Endothelial cell of umbilical vein (primary cell): ENCODE measurements around the gene TPCN1. TPM values are rescaled to one million over a fixed set of nuclear protein-coding genes. Genes with fewer than 3 reads are reported as not detected.
A peak's percentile ranks its signal among the peaks of the same experiment; 100 is the strongest.

Source experiments
- BruUV-seq: library from RNA; stranded (reverse); fragments of 400-500 nt; replicated peaks from 2 replicates; lab custom pipeline; 2021; lab: Mats Ljungman, UMichigan
- CTCF ChIA-PET: fragments of 300-600, 350-600 bp; sonication (Branson Sonifier 250); formaldehyde crosslinking; loops from one replicate; lab custom pipeline; 2021; ENCODE audit warnings: antibody characterized with exemption, inconsistent platforms; lab: Charles Lee
- POLR2A ChIA-PET: fragments of 300-600, 350-600 bp; sonication (Branson Sonifier 250); formaldehyde crosslinking; loops from one replicate; lab custom pipeline; 2021; ENCODE audit warnings: antibody characterized with exemption, inconsistent platforms; lab: Charles Lee
- DNase-seq: peaks from one replicate; pipeline ENCODE4 v3.0.0-alpha.2; 2011; ENCODE audit warnings: low read depth, low spot score
- FAIRE-seq: peaks from 2 replicates; lab custom pipeline; 2011; peaks lifted over from hg19 to GRCh38; lab: Jason Lieb, UNC
- H2AFZ ChIP-seq: 2 replicates; pipeline ENCODE4 v1.6.0; 2012; ENCODE audit warnings: low read depth, low read length, control low read depth, inconsistent platforms
- H3K27ac ChIP-seq: 2 replicates; pipeline ENCODE4 v1.5.1; 2011; ENCODE audit warnings: low read depth, mild to moderate bottlenecking, control low read depth, low read length, moderate library complexity; ENCODE audit not compliant: insufficient read depth
- H3K27me3 ChIP-seq, 2 experiments: 2 replicates each; pipeline versions ENCODE4 v1.6.0 to v1.6.1; 2011; ENCODE audit warnings: low read length in 2 of 2, mixed read lengths in 1 of 2; ENCODE audit not compliant: control insufficient read depth in 2 of 2, insufficient read depth in 2 of 2
- H3K36me3 ChIP-seq, 2 experiments: 2 replicates in 1 of 2; 3 replicates in 1 of 2; pipeline ENCODE4 v1.5.1; 2011; ENCODE audit warnings: low read length in 2 of 2, mild to moderate bottlenecking in 1 of 2, moderate library complexity in 1 of 2; ENCODE audit not compliant: control insufficient read depth in 2 of 2, insufficient read depth in 2 of 2; ENCODE audit errors: extremely low read depth in 1 of 2
- H3K4me1 ChIP-seq: 3 replicates; pipeline ENCODE4 v1.5.1; 2011; ENCODE audit warnings: mild to moderate bottlenecking, low read length; ENCODE audit not compliant: control insufficient read depth, insufficient read depth; ENCODE audit errors: extremely low read depth
- H3K4me2 ChIP-seq: 2 replicates; pipeline ENCODE4 v1.6.1; 2011; ENCODE audit warnings: low read length, control low read depth, mixed read lengths; ENCODE audit not compliant: insufficient read depth
- H3K4me3 ChIP-seq, 3 experiments: fragments of 200-600 bp in 1 of 3; sonication (generic), shearing (Covaris generic) in 1 of 3; replicated peaks in 1 of 3; 2 replicates each; pipeline ENCODE4 v1.5.1; 2011 to 2016; ENCODE audit warnings: control low read depth in 3 of 3, low read length in 3 of 3, mild to moderate bottlenecking in 2 of 3, inconsistent platforms in 1 of 3, low read depth in 1 of 3, moderate library complexity in 1 of 3; ENCODE audit not compliant: insufficient read depth in 1 of 3
- H3K79me2 ChIP-seq: 2 replicates; pipeline ENCODE4 v1.6.0; 2012; ENCODE audit warnings: low read length, inconsistent platforms; ENCODE audit not compliant: control insufficient read depth, insufficient read depth
- H3K9ac ChIP-seq: replicated peaks from 2 replicates; pipeline ENCODE3; 2011; ENCODE audit warnings: low read length, control low read depth; ENCODE audit not compliant: insufficient read depth; ENCODE audit errors: extremely low read depth
- H3K9me1 ChIP-seq: replicated peaks from 3 replicates; pipeline ENCODE4 v1.6.0; 2011; ENCODE audit warnings: mild to moderate bottlenecking, low read length; ENCODE audit not compliant: control insufficient read depth, insufficient read depth; ENCODE audit errors: extremely low read depth
- H3K9me3 ChIP-seq: replicated peaks from 2 replicates; pipeline ENCODE4 v1.5.1; 2012; ENCODE audit warnings: low read length, inconsistent platforms; ENCODE audit not compliant: control insufficient read depth, insufficient read depth
- H4K20me1 ChIP-seq: replicated peaks from 2 replicates; pipeline ENCODE3; 2011; ENCODE audit warnings: mild to moderate bottlenecking, low read length; ENCODE audit not compliant: control insufficient read depth, insufficient read depth; ENCODE audit errors: extremely low read depth
- GATA2 ChIP-seq: IDR thresholded peaks from 2 replicates; pipeline ENCODE4 v1.7.0; 2011; ENCODE audit warnings: low read depth, mild to moderate bottlenecking, moderate library complexity, mixed read lengths, low read length; ENCODE audit not compliant: insufficient read length, insufficient read depth
- JUN ChIP-seq: IDR thresholded peaks from 2 replicates; pipeline ENCODE4 v1.6.1; 2011; ENCODE audit warnings: borderline replicate concordance, low read depth; ENCODE audit not compliant: insufficient read length, insufficient read depth
- MAX ChIP-seq: IDR thresholded peaks from 2 replicates; pipeline ENCODE4 v1.6.1; 2011; ENCODE audit not compliant: insufficient read depth, insufficient read length
- MYC ChIP-seq: IDR thresholded peaks from one replicate; pipeline ENCODE4 v1.6.1; 2011; ENCODE audit warnings: mild to moderate bottlenecking, low read depth, low read length
- dilution Hi-C: fragments of 300-500 bp; cut with MboI; formaldehyde crosslinking; loops from one replicate; pipeline ENCODE4 v1.15.0; 2019; ENCODE audit warnings: low sequenced_read_pairs; ENCODE audit not compliant: extremely low pct_ligation_motif_present
- intact Hi-C: fragments of 100-400 bp; cut with micrococcal nuclease; formaldehyde crosslinking; loops from one replicate; pipeline ENCODE4 v1.10.0; 2022
- polyA plus RNA-seq, 4 experiments: library from polyadenylated mRNA; depleted of rRNA in 3 of 4; stranded (reverse) in 3 of 4; unstranded in 1 of 4; fragments of >200 nt; gene quantifications; 2 replicates each; pipeline versions ENCODE4 v1.2.1 to v1.2.3, GENCODE V29; 2011 to 2012; ENCODE audit warnings: missing spikeins in 1 of 4
- total RNA-seq: library from RNA; stranded (reverse); gene quantifications from 2 replicates; pipeline ENCODE4 v1.2.3, GENCODE V29; 2021

Gene TPCN1
- total and polyA plus RNA-seq, 2 donors (not counting 3 experiments of a cell fraction or from before 2014, with no cell fraction given): 19.5 to 28.3 TPM

GRCh38 chr12:113244478-113244958, 23.3 kb downstream of the TPCN1 start:
- BruUV-seq: no TSS peak
- Histone ChIP-seq H3K4me3 (no peak overlapping the region), H3K79me2 (no peaks in the 10 kb centered on the region), H3K9me1 (no peaks in the 10 kb centered on the region), H3K4me2 (no peak overlapping the region), H3K9ac (no peak overlapping the region), H4K20me1 (no peaks in the 10 kb centered on the region), H3K27me3 (no peaks in the 10 kb centered on the region), H3K9me3 (no peaks in the 10 kb centered on the region), H3K27ac (no peak overlapping the region), H2AFZ (no peak overlapping the region), H3K36me3 (peaks cover 0 to 2% of the 10 kb centered on the region in 2 experiments), H3K4me1 (peaks cover 31% of the 10 kb centered on the region)
- dilution Hi-C loops (no loop called here), intact Hi-C loops (no loop called here)
- no peak for DNase-seq
- ChIA-PET CTCF (interaction anchor here (1.2 kb wide), 2 partner anchors 9 to 47 kb away, joined by 3 to 10 read pairs; no protein-coding TSS in a partner anchor), POLR2A (interaction anchor here (2.4 kb wide), 1 partner anchor 23 kb away, joined by 8 read pairs; the partner anchor contains the start of gene TPCN1)
- no peak for TF ChIP-seq JUN
- no peak for FAIRE-seq

GRCh38 chr12:113245695-113246477, 24.6 kb downstream of the TPCN1 start:
- Histone ChIP-seq H3K9ac (no peak overlapping the region), H3K27ac (peak overlapping the region; percentile 6), H3K27me3 (no peaks in the 10 kb centered on the region), H3K79me2 (no peaks in the 10 kb centered on the region), H2AFZ (no peak overlapping the region), H3K9me3 (no peaks in the 10 kb centered on the region), H3K4me1 (peaks cover 31% of the 10 kb centered on the region), H4K20me1 (no peaks in the 10 kb centered on the region), H3K4me3 (no peak overlapping the region), H3K36me3 (peaks cover 0 to 3% of the 10 kb centered on the region in 2 experiments), H3K4me2 (peak overlapping the region; percentile 0), H3K9me1 (no peaks in the 10 kb centered on the region)
- ChIA-PET CTCF (interaction anchor here (0.8 to 1.4 kb wide), 5 partner anchors 16 to 49 kb away, joined by 3 to 10 read pairs (median 4); partner anchors contain the start of gene TPCN1), POLR2A (interaction anchor here (2.4 kb wide), 1 partner anchor 24 kb away, joined by 8 read pairs; the partner anchor contains the start of gene TPCN1)
- TF ChIP-seq MAX: no peak
- no peak for TF ChIP-seq MYC
- TF ChIP-seq GATA2: no peak
- dilution Hi-C loops: no loop called here
- peak; percentile 77 for DNase-seq
- no TSS peak for BruUV-seq
- intact Hi-C loops: loop anchor here (1.0 to 2.0 kb wide), 4 partner anchors 8 to 53 kb away; no protein-coding TSS in a partner anchor
- FAIRE-seq: peak; percentile 93
